ENCODE results near the gene PRND. TPM values are rescaled to one million over a fixed set of nuclear protein-coding genes. Genes with fewer than 3 reads are reported as not detected.

PRND gene
- total and polyA plus RNA-seq, 2 donors (not counting 1 experiment from before 2014, with no cell fraction given): 0.03 TPM; not detected in 1

GRCh38 chr20:4708036-4708435 lies 13.7 kb upstream of the PRND start:
- H3K27ac ChIP-seq (ENCODE audit: low read length in 2 of 2): no peak overlapping the region
- ATAC-seq (ENCODE audit: low read depth) (no peak), DNase-seq (no peak)
- intact Hi-C loops (cut with micrococcal nuclease): no loop called here
- H2AFZ ChIP-seq (ENCODE audit: insufficient read depth, low read depth, low read length, poor library complexity, severe bottlenecking): no peak overlapping the region
- Mint-ChIP-seq H3K27ac (no peak overlapping the region), H3K27me3 (no peaks in the 10 kb centered on the region), H3K4me3 (no peak overlapping the region), H3K9me3 (ENCODE audit: insufficient read depth) (peaks cover 3% of the 10 kb centered on the region), H3K4me1 (peaks cover 14% of the 10 kb centered on the region)
- H3K9me3 ChIP-seq (ENCODE audit: control extremely low read depth in 1 of 3, control insufficient read depth in 2 of 3, insufficient read depth in 1 of 3, low read length in 2 of 3): no peaks in the 10 kb centered on the region
- no peaks in the 10 kb centered on the region for H3K27me3 ChIP-seq (replicated peaks in 1 of 4; ENCODE audit: control extremely low read depth in 1 of 4, control insufficient read depth in 3 of 4, insufficient read depth in 4 of 4, low read length in 3 of 4)
- H3K9ac ChIP-seq (ENCODE audit: low read length): no peak overlapping the region
- no peak for TF ChIP-seq EZH2 (IDR thresholded peaks at IDR 0.05; ENCODE audit: borderline replicate concordance, insufficient read depth, low read depth, low read length, poor library complexity, severe bottlenecking)
- TF ChIP-seq CTCF (IDR thresholded peaks at IDR 0.05): no peak
- no peaks in the 10 kb centered on the region for H3K36me3 ChIP-seq (replicated peaks in 1 of 2; ENCODE audit: control extremely low read depth in 1 of 2, control insufficient read depth in 1 of 2, extremely low read depth in 1 of 2, insufficient read depth in 2 of 2, low read length in 1 of 2)
- H3K4me1 ChIP-seq (ENCODE audit: control insufficient read depth in 2 of 2, insufficient read depth in 2 of 2, low read length in 2 of 2): peaks cover 0 to 6% of the 10 kb centered on the region in 2 donors
- ChIA-PET POLR2A (no interaction called here), CTCF (interaction anchor here (1.4 kb wide), 1 partner anchor 94 kb away, joined by 4 read pairs; no protein-coding TSS in a partner anchor)
- no peak overlapping the region for H3K4me2 ChIP-seq (replicated peaks; ENCODE audit: low read depth, low read length, poor library complexity, severe bottlenecking)
- 89% methylated on average over 3 of the region's 3 CpGs for WGBS (ENCODE audit: insufficient coverage)
- no peaks in the 10 kb centered on the region for H3K79me2 ChIP-seq (ENCODE audit: control insufficient read depth, insufficient read depth, low read length)
- H4K20me1 ChIP-seq (ENCODE audit: control insufficient read depth, insufficient read depth, low read length, poor library complexity, severe bottlenecking): no peaks in the 10 kb centered on the region
- H3K4me3 ChIP-seq (ENCODE audit: control extremely low read depth in 1 of 5, extremely low read depth in 1 of 5, insufficient read depth in 1 of 5, low read depth in 2 of 5, low read length in 4 of 5): no peak overlapping the region

GRCh38 chr20:4708856-4709255 lies 12.9 kb upstream of the PRND start:
- WGBS (ENCODE audit: insufficient coverage): 93% methylated on average over 3 of the region's 3 CpGs
- no peak overlapping the region for H3K4me3 Mint-ChIP-seq
- Histone ChIP-seq H3K27ac (ENCODE audit: low read length in 2 of 2) (no peak overlapping the region), H3K4me1 (ENCODE audit: control insufficient read depth in 2 of 2, insufficient read depth in 2 of 2, low read length in 2 of 2) (peaks cover 0 to 6% of the 10 kb centered on the region in 2 donors), H3K9ac (ENCODE audit: low read length) (no peak overlapping the region), H2AFZ (ENCODE audit: insufficient read depth, low read depth, low read length, poor library complexity, severe bottlenecking) (no peak overlapping the region), H3K36me3 (replicated peaks in 1 of 2; ENCODE audit: control extremely low read depth in 1 of 2, control insufficient read depth in 1 of 2, extremely low read depth in 1 of 2, insufficient read depth in 2 of 2, low read length in 1 of 2) (no peaks in the 10 kb centered on the region), H3K27me3 (replicated peaks in 1 of 4; ENCODE audit: control extremely low read depth in 1 of 4, control insufficient read depth in 3 of 4, insufficient read depth in 4 of 4, low read length in 3 of 4) (no peaks in the 10 kb centered on the region), H4K20me1 (ENCODE audit: control insufficient read depth, insufficient read depth, low read length, poor library complexity, severe bottlenecking) (no peaks in the 10 kb centered on the region), H3K9me3 (ENCODE audit: control extremely low read depth in 1 of 3, control insufficient read depth in 2 of 3, insufficient read depth in 1 of 3, low read length in 2 of 3) (no peaks in the 10 kb centered on the region), H3K79me2 (ENCODE audit: control insufficient read depth, insufficient read depth, low read length) (no peaks in the 10 kb centered on the region), H3K4me2 (replicated peaks; ENCODE audit: low read depth, low read length, poor library complexity, severe bottlenecking) (no peak overlapping the region), H3K4me3 (ENCODE audit: control extremely low read depth in 1 of 5, extremely low read depth in 1 of 5, insufficient read depth in 1 of 5, low read depth in 2 of 5, low read length in 4 of 5) (no peak overlapping the region)
- intact Hi-C loops (cut with micrococcal nuclease): no loop called here
- H3K4me1 Mint-ChIP-seq: peaks cover 14% of the 10 kb centered on the region
- DNase-seq (no peak), ATAC-seq (ENCODE audit: low read depth) (no peak)
- no peak overlapping the region for H3K27ac Mint-ChIP-seq
- POLR2A ChIA-PET: no interaction called here
- no peaks in the 10 kb centered on the region for H3K27me3 Mint-ChIP-seq
- no peak for TF ChIP-seq CTCF (IDR thresholded peaks at IDR 0.05)
- TF ChIP-seq EZH2 (IDR thresholded peaks at IDR 0.05; ENCODE audit: borderline replicate concordance, insufficient read depth, low read depth, low read length, poor library complexity, severe bottlenecking): no peak
- peaks cover 3% of the 10 kb centered on the region for H3K9me3 Mint-ChIP-seq (ENCODE audit: insufficient read depth)
- CTCF ChIA-PET: interaction anchor here (1.4 kb wide), 1 partner anchor 95 kb away, joined by 4 read pairs; no protein-coding TSS in a partner anchor
